HG03175 (cell line): ENCODE results near the gene SMAD3.
"Not testable (repeated sequence)": the region's sequence is repeated elsewhere in the genome, so short reads cannot be mapped to it uniquely, and the experiment has no call there.

Experiments
- ATAC-seq: cut with Tn5 transposase; IDR thresholded peaks from one replicate; pipeline ENCODE4 v1.9.1; 2021; ENCODE audit warnings: mild to moderate bottlenecking, moderate library complexity; ENCODE audit not compliant: unreplicated experiment

The SMAD3 gene

DNA sequence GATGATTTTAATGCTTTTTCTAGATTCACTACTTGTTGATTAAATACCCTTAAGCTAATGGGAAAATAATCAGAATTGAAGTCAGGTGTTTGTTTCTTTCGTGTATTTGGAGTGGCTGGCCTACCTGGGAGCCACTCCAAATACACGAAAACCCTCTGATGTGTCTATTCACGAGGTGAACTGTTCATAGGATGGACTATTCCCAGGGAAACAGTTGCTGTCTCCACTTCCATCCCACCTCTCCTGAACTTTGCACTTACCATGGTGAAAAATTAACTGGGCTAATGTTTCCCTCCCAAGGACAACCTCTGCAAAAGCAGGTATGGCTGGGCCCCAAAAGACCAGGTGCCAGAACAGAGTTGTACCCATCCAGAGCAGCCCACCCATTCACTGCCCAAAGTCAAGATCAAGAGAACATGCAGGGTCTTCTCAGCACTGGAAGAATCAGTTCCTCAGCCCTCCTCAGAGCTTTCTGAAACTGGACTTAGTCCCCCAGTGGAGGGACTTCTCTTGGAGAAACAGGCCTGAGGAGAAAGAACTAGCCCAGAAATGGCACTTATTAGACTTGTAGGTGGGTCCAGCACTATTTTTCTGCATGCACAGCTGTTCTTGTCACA lies 2.9 kb upstream of the SMAD3 start:
- no peak for ATAC-seq

DNA sequence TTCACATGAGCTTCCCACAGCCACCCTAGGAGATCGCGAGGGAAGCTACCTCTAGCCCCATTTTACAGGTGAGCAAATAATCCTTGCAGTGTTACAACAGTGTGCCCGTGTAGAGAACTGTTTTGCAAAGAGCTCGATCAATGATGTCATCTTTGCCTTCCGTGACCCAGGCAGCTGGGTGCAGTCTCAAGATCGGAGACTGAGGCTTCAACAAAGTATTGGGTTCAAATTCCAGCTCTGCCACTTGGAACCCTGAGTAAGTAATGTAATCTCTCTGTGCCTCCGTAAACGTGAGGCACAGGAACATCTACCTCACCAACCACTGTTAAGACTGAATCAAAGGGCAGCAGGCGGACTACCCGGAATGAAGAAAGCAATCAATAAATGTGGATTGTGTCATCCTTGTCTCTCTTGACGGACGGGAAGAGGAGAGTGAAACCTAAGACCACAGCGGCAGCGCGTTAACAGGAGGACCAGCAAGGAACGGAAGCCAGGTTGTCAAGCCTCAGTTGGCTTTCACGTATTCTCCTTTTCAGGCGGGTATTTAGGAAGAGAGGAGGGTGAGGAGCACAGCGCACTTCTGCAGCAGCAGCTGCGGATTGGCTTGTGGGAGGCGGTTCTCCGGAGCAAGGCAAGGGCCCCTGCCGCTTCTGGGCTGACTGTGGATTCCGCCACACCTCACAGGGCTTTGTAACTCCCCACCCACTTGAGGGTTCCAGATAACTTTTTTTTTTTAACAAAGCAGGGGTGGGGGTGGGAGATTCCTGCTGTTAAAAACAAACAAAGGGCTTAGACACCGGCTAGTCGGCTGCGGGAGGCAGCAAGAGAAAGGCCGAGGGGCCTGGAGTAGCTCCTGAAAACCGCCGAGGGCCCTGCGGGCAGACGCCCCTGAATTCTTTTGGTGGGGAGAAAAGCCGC lies 1.5 kb upstream of the SMAD3 start:
- ATAC-seq, result no peak

DNA sequence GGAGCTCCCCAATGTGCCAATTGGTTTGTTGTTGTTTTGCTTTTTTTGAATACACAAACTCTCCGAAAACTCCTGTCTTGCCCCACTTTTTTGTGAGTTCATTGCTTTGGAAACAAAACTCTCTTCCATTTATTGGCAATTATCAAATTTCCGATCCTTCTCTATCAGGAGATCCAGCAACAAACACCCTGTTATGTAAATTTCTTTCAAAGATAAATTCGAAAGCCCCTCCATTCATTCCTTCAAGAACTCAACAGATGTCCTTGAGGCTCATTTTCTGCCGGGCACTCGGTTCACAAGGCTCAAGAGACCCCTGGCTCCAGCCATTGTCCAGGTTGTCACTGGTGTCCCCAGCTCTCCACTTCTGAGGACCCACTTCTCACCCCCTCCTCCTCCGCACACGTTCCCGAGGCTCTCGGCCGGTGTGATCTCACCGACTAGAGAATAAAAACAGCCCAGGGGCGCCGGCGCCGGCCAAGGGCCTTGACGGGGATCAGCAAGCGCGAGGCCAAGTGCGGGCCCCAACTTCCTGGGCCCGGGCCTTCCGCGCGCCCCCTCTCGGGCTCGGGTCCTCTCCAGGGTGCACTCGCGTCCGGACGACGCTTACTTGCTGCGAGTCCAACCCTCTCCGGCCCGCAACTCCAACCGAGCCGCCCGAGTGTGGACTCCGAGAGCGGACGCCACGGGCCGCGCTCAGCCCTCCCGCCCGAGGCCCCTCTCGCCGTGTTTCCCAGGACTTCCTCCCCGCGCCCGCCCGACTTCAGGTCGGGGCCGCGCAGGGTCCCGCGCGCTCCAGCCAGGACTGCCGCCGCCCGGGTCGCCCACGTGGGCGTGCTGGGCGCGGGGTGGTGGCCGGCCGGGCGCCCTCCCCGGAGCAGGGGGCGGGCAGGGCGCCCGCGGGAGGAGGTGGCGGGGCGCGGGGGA lies 533 bp upstream of the SMAD3 start:
- peak; percentile 40 for ATAC-seq

DNA sequence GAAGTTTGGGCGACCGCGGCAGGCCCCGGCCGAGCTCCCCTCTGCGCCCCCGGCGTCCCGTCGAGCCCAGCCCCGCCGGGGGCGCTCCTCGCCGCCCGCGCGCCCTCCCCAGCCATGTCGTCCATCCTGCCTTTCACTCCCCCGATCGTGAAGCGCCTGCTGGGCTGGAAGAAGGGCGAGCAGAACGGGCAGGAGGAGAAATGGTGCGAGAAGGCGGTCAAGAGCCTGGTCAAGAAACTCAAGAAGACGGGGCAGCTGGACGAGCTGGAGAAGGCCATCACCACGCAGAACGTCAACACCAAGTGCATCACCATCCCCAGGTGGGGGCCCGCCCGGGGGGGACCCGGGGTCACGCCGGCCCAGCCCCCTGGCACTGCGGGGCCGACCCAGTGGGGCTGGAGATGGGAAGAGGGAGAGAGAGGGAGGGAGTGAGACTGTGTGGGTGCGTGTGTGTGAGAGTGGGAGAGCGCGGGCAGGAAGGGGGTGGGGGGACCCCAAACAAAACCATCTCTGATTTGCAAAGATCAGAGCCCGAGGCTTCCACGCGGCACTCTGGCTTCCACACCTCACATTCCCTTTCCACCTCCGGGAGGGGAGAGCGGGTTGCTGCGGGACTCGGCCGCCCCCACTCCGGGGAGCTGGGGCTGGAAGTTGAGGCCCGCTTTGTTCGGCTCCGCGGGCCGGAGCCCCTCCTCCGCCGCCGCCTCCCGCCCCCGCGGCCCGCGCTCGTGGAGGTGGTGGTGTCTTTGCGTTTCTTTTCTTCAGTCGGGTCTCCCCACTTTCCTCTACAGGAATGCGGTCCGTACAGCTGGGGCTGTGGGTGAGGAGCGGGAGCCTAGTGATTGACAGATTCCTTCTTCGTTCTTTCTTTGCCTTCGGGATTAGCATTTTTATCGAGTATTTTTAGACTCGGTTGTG lies 898 bp downstream of the SMAD3 start:
- ATAC-seq, result peak; percentile 9

DNA sequence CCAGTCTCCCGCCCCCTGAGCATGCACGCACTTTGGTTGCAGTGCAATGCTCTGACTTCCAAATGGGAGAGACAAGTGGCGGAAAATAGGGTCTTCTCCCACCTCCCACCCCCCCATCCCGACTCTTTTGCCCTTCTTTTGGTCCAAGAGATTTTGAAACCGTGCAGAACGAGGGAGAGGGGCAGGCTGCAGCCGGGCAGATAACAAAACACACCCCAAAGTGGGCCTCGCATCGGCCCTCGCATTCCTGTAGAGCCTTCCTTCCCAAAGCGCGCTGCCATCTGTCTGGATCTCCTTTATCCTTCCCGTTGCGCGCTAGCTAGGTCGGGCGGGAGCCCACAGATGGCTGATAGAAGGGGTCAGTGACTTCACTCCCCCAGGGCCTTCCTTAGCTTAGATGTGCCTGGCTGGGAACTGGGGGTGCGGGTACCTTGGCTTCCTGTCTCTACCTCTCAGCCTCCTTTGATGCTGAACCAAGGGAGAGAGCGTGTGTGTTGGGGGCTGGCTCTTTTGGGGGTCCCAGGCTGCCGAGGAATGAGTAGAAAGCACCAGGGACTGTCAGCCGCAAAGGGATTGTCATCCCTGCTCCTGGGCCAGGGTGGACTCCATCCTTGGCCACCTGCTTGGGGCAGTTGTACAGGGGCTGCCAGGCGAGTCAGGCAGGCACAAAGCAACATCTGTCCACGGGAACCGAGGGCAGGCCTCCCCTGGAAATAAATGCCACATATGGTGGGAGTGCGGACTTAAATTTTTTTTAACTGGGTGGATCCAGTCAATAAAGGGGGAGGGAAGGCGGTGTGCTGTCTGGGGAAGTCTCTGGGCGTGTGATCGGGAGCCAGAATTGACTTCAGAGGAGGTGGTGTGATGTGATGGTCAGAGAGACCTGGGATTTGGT lies 1.8 kb downstream of the SMAD3 start:
- no peak for ATAC-seq

DNA sequence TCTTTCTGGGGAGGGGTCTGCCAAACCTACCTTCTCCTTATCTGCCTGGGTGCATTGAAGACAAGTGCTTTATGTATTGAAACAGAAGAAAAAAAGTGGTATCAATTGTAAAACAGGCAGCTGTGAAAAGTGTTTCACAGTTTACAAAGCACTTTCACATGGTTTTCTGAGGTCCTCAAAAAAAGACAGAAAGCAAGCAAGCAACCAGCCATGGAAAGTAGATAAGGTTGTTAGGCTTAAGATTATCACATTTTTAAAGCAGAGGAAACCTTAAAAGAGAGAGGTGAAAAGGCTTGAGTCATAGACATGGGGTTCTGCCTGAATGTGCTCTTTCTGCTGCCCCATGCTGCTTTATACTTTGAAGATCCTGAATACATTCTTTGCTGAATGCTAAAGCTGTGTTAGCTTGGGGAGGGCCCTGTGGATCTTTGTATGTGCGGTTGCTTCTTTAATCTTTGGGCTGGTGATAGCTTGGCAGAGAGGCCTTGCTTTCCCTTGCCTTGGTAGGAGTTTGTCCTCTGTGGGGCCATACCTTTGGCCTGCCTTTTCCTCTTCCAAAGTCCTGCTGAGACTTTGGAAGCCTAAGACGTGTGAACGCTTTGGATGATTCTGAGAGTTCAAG lies 2.6 kb downstream of the SMAD3 start:
- no peak for ATAC-seq

DNA sequence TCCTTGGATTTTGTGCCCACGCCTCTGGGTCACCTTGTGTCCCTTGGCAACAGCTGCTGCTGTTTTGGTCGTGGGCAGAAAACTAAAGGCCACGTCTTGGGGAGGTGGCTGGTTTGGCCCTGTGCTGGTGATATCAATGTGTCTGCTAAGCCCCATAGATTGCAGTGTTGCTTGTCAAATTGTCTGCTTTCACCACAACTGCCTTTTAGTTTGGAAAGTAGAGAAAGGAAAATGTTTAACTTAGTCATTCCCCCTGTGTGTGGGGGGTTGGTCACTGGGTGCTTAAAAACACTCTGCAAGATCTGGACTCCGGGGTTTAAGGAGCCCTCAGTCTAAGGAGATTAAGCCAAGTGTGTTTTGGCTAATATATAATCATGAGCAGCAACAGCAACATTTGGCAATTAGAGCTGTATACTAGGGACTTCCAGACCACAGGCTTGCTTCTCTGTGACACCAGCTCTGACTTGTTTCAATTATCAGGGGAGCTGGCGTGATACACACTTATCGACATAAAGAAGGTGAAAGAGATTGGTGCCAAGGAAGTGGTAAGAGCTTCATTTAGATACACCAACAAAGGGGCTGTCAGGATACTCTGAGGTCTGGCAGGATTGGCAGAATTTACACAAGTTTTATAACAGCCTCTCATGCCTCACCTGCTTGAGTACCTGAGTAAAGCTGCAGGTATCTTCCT lies 3.5 kb downstream of the SMAD3 start:
- ATAC-seq, result no peak

DNA sequence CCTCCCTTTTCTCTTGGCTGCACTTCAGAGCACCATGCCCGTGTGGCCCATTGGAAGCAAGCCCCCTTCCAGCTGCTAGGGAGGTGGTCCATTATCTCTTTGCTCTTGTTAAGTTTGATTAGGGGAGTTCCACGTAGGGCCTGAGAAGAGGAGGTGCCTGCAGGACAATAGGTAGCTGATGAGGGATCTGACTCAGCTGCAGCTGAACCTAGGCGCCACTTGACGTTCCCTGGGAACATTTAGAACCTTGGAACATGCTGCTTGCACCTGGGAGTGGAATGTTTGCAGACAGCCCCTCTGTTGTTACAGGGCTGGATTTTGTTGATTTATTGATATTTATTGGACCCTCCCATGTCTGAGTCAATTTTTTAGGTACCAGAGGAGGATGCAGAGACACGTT lies 4.7 kb downstream of the SMAD3 start:
- ATAC-seq, result no peak

DNA sequence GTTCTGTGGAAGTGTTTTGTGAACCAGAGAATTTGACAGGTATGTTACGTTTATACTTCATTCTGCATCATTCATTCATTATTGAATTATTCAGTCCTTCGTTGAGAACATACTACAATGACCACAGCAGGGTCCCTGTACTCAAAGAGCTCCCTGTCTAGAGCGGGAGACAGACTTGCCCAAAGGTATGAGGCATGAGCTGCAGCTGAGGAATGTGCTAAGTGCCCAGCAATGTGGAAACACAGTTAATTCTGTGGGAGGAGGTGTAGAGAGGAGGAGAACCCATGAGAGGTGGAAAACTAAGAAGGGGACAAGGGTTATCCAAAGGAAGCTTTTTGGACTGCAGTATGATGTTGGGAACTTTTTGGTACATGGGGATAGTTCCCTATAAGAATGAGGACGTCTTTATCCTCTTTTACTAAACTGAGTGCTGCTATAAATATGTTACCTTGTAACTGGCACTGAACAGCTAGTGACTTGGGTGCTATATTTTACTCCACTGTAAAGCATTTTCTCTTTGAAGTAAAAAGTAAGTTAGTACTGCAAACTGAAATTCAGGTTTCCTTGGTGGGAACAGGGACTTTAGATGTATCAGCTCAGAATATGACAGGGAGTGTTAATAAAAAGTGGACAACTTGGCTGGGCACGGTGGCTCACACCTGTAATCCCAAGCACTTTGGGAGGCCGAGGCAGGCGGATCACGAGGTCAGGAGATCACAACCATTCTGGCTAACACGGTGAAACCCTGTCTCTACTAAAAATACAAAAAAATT lies 5.7 kb downstream of the SMAD3 start:
- ATAC-seq, result no peak

DNA sequence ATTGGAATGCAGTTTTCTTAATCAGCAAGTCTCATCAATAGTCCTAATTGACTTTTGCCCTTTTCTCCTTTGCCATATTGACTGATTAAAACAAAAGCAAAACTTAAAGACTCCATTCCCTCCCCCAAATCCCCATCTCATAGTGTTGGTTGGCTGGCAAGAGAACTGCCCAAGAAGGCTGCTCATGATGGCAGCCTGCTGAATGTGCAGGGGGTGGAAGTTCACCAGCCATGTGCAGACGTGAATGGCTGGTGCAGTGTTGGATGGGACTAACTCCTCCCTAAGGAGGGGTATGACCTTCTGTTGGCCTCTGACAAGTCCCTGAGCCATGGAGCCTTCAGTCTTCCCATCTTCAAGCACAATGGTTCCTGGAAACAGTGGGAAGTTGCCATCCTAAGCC lies 7.0 kb downstream of the SMAD3 start:
- no peak for ATAC-seq

DNA sequence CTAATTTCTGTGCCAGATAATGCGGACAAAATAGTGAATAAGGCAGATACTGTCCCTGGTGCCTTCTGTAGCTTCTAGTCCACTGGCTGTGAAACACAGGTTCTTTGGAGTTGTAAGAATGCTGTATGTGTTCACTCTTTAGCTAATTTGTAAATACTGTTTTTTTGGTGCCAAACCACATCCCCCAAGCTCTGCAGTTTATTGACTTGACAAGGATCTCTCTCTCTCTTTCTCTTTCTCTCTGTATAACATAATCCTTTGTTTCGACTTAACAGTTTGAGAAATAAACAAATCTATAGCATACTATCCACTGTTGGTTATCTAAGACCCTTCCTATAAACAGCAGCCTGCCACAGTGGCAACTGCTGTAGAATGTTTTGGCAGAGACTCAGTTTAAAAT lies 7.6 kb downstream of the SMAD3 start:
- ATAC-seq, result no peak

DNA sequence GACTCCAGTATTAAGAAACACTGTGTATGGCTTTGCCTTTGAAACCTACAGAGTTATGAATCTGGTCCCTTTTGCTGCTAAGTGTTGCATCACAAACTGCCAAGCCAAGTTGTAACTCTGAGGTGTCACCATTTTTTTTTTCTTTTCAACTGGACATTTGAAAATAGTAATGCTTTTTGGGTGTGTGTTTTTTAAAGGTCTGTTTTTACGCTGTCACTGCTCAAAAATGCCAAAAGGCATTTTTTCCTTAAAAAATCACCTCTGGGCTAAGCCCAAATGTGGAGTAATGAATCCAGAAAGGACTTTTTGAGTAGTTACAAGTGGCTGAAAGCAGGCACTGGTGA lies 9.5 kb downstream of the SMAD3 start:
- ATAC-seq, result no peak

DNA sequence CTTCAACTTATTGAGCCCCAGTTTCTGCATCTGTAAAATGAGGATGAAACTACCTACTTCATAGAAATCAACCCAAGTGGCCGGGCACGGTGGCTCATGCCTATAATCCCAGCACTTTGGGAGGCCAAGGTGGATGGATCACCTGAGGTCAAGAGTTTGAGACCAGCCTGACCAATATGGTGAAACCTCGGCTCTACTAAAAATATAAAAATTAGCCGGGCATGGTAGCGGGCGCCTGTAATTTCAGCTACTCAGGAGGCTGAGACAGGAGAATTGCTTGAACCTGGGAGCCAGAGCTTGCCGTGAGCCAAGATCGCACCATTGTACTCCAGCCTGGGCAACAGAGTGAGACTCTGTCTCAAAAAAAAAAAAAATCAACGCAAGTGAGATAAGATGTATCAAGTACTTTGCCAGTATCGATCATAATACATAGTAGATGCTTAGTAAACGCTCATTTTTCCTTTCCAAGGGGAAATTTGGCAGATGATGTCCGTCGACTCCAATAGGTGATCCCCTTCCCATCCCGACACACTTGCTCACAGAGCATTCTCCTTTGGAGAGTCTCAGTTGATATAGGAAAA lies 10.2 kb downstream of the SMAD3 start:
- not testable (repeated sequence) for ATAC-seq

DNA sequence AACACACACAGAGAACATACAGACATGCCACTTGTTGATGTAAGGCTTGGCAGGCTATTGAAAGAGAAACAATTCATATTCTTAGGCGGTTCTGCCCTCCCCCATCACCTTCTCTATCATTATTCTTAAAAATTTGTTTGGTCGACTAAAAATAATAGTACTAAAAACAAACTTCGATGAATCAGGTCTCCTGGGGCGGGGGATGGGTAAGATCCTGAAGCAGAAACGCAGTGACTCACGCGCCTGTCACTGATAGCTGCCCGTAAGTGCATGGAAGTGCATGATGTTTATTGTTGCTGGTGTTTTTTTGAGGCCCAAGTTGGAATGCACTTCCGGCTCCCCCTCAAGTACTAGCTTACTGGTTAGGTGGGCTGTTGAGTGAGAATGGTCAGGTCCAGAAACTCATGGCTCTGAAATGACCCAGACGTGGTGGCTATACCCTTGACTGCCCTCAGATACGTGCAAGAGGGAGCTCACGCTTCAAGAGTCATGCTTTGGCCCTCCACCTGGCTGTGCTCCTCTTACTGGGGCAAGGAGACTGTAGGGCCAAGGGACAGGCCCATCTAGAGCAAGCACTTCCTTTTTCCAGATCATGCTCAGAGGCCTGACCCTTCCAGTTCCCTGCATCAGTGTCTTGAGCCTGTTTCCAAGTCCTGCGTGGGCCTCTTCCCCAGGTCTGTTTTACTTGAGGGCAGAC lies 10.9 kb downstream of the SMAD3 start:
- ATAC-seq, result peak; percentile 52

DNA sequence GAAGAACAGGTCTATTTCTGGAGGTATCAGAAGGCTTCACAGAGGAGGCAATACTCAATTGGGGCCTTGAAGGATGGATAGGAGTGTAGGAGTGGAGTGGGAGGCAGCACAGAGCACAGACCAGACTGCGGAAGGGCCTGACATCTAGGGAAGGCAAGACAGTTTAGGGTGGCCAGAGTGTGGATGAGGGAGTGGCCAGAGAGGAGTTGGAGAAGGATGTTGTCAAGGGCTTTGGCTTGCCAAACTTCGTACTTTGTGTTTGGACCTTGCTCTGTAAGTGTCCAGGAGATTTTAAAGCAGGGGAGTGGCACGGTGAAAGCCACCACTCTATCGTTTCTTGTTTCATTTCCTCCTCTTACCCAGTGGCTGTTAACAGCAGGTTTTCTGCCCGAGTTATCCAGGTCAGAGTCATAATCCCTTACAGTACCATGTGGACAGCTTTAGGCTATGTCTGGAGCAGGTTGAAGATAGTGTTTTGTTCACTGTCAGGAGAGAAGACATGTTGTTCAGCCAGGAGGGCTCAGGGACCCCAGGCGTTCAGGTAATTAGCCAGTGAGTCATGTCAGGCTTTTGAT lies 12.3 kb downstream of the SMAD3 start:
- ATAC-seq, result no peak

DNA sequence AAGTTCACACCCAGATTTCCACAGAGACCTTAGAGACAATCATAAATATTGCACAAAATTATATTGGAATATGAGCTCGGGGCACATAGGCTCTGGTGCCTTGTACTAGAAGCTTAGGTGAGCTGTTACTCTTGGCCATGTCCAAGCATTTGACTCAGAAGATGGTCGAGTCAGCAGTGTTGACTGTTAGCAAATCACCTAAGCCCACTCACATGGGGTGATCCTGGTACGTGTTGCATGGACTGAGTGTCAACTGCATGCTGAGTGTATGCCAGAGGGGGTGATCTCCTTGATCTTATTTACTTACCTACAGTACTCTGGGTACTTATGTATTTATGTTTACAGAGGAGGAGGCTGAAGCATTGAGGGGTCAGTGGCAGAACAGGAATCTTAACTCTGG lies 14.0 kb downstream of the SMAD3 start:
- no peak for ATAC-seq
